ENCODE data around the gene RGSL1. TPM values are rescaled to one million over a fixed set of nuclear protein-coding genes. Genes with fewer than 3 reads are reported as not detected.
"Not testable (repeated sequence)": the region's sequence is repeated elsewhere in the genome, so short reads cannot be mapped to it uniquely, and the experiment has no call there.

The RGSL1 gene
- total and polyA plus RNA-seq, 5 donors = not detected

DNA sequence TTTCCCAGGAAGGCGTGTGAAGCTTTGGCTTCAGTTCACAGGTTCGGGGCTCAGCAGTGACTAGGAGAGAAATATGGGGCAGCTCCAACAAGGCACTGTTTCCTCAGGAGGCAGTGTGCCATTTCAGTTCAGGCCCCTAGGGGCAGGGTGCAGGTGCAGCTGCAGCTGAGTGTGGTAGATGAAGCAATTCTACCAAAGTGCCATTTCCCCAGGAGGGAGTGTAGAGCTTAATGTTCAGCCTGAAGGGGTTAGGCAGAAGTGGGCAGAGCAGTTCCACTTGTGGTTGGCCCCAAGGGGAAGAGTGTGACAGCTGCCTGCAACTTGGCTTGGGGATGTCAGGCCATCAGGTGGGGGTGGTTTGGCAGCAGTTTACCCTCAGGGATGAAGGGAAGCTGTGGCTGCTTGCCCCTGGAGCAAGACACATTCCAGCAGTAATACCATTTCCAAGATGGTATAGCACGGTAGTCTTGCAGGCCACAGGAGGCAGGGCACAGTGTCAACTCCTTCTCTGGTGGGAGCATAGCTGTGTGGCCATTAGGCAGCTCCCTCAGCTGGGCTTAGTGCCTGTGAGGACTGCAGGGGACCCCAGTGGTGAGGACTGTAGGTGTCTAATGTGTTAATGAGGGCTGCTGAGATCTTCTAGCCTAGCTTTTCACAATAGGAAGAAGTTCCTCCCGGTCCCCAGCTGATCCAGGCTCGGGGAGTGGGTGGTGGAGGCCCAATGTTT lies 34.7 kb downstream of the RGSL1 start:
- no peaks in the 10 kb centered on the region for H3K4me1 ChIP-seq (ENCODE audit: control insufficient read depth, insufficient read depth, low read length)
- H3K9me3 ChIP-seq (ENCODE audit: control insufficient read depth, low read length) = no peaks in the 10 kb centered on the region
- DNase-seq = no peak
- H3K4me3 ChIP-seq (ENCODE audit: low read length) = no peak overlapping the region
- intact Hi-C loops (cut with DNase I) = no loop called here
- H3K27ac ChIP-seq (ENCODE audit: low read length) = no peak overlapping the region
- no peak for ATAC-seq
- WGBS = 47% methylated on average over 5 of the region's 5 CpGs
- H3K27me3 ChIP-seq (ENCODE audit: control insufficient read depth, insufficient read depth) = no peaks in the 10 kb centered on the region

GRCh38 chr1:182485861-182486260 lies 35.9 kb downstream of the RGSL1 start:
- H3K27ac ChIP-seq (ENCODE audit: low read length) = no peak overlapping the region
- no peaks in the 10 kb centered on the region for H3K9me3 ChIP-seq (ENCODE audit: control insufficient read depth, low read length)
- ATAC-seq = no peak
- H3K4me1 ChIP-seq (ENCODE audit: control insufficient read depth, insufficient read depth, low read length) = no peaks in the 10 kb centered on the region
- H3K27me3 ChIP-seq (ENCODE audit: control insufficient read depth, insufficient read depth) = no peaks in the 10 kb centered on the region
- no peak for DNase-seq
- WGBS = 80% methylated on average over 3 of the region's 3 CpGs
- H3K4me3 ChIP-seq (ENCODE audit: low read length) = no peak overlapping the region
- intact Hi-C loops (cut with DNase I) = no loop called here

GRCh38 chr1:182488803-182489202 lies 38.9 kb downstream of the RGSL1 start:
- intact Hi-C loops (cut with DNase I) = no loop called here
- no peaks in the 10 kb centered on the region for H3K27me3 ChIP-seq (ENCODE audit: control insufficient read depth, insufficient read depth)
- no peak overlapping the region for H3K27ac ChIP-seq (ENCODE audit: low read length)
- no peak overlapping the region for H3K4me3 ChIP-seq (ENCODE audit: low read length)
- no peaks in the 10 kb centered on the region for H3K9me3 ChIP-seq (ENCODE audit: control insufficient read depth, low read length)
- ATAC-seq (no peak), DNase-seq (no peak)
- 95% methylated on average over 1 of the region's 1 CpG for WGBS
- H3K4me1 ChIP-seq (ENCODE audit: control insufficient read depth, insufficient read depth, low read length) = no peaks in the 10 kb centered on the region

DNA sequence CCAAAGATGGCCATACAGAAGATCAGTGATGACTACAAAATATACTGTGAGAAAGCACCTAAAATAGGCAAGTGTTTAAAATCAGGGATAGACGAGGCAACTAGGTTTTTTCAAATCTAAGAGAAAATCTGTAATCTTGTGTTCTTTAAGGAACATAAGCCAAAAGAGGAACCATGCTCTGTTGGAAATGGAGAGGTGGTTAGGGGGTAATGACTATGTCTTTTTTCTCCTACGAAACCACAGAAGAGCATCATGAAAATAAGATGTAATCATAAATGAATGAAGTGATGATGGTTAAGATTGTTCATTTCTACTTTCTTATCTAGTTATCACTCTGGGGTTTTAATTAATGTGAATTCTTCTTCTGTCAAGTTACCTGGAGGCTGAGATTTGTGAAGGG lies 43.1 kb downstream of the RGSL1 start:
- 68% methylated on average over 2 of the region's 2 CpGs for WGBS
- intact Hi-C loops (cut with DNase I) = no loop called here
- ATAC-seq (no peak), DNase-seq (no peak)
- H3K27ac ChIP-seq (ENCODE audit: low read length) = no peak overlapping the region
- H3K4me3 ChIP-seq (ENCODE audit: low read length) = no peak overlapping the region
- H3K4me1 ChIP-seq (ENCODE audit: control insufficient read depth, insufficient read depth, low read length) = no peaks in the 10 kb centered on the region
- no peaks in the 10 kb centered on the region for H3K9me3 ChIP-seq (ENCODE audit: control insufficient read depth, low read length)
- no peaks in the 10 kb centered on the region for H3K27me3 ChIP-seq (ENCODE audit: control insufficient read depth, insufficient read depth)

DNA sequence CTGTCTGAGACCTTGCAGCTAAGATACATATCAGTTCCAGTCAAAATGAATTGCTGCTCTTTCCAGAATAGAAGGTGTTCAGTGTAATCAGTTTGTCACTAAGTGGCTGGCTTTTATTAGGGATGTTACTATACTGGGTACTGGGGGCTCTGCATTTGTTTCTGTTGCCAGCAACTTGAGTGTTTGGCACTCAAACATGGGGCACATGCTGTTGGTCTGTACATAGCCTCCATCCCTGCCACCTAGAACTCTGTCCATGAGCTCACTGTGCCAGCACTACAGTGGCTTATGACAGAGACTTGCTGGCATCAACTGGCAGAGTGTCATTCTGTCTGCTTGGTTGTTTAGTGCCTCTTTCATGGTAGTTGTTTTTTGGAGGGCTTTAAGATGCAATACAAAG lies 45.1 kb downstream of the RGSL1 start:
- Histone ChIP-seq H3K27me3 (ENCODE audit: control insufficient read depth, insufficient read depth) (no peaks in the 10 kb centered on the region), H3K4me1 (ENCODE audit: control insufficient read depth, insufficient read depth, low read length) (no peaks in the 10 kb centered on the region), H3K27ac (ENCODE audit: low read length) (no peak overlapping the region), H3K9me3 (ENCODE audit: control insufficient read depth, low read length) (no peaks in the 10 kb centered on the region), H3K4me3 (ENCODE audit: low read length) (no peak overlapping the region)
- intact Hi-C loops (cut with DNase I) = no loop called here
- DNase-seq = peak in 1 of 3 donors; percentile 37
- ATAC-seq = peak; percentile 81 to 91

GRCh38 chr1:182495693-182496092 lies 45.7 kb downstream of the RGSL1 start:
- no peak overlapping the region for H3K4me3 ChIP-seq (ENCODE audit: low read length)
- intact Hi-C loops (cut with DNase I) = no loop called here
- DNase-seq (no peak), ATAC-seq (no peak)
- no peaks in the 10 kb centered on the region for H3K9me3 ChIP-seq (ENCODE audit: control insufficient read depth, low read length)
- H3K27me3 ChIP-seq (ENCODE audit: control insufficient read depth, insufficient read depth) = no peaks in the 10 kb centered on the region
- H3K4me1 ChIP-seq (ENCODE audit: control insufficient read depth, insufficient read depth, low read length) = no peaks in the 10 kb centered on the region
- no peak overlapping the region for H3K27ac ChIP-seq (ENCODE audit: low read length)

GRCh38 chr1:182507685-182508084 lies 57.7 kb downstream of the RGSL1 start:
- peak in 2 of 3 donors; percentile 21 to 35 for DNase-seq
- Histone ChIP-seq H3K4me1 (ENCODE audit: control insufficient read depth, insufficient read depth, low read length) (no peaks in the 10 kb centered on the region), H3K27me3 (ENCODE audit: control insufficient read depth, insufficient read depth) (no peaks in the 10 kb centered on the region), H3K27ac (ENCODE audit: low read length) (no peak overlapping the region), H3K4me3 (ENCODE audit: low read length) (no peak overlapping the region), H3K9me3 (ENCODE audit: control insufficient read depth, low read length) (no peaks in the 10 kb centered on the region)
- ATAC-seq = peak in 1 of 2 donors; percentile 26
- WGBS = 23% methylated on average over 3 of the region's 3 CpGs
- intact Hi-C loops (cut with DNase I) = no loop called here

DNA sequence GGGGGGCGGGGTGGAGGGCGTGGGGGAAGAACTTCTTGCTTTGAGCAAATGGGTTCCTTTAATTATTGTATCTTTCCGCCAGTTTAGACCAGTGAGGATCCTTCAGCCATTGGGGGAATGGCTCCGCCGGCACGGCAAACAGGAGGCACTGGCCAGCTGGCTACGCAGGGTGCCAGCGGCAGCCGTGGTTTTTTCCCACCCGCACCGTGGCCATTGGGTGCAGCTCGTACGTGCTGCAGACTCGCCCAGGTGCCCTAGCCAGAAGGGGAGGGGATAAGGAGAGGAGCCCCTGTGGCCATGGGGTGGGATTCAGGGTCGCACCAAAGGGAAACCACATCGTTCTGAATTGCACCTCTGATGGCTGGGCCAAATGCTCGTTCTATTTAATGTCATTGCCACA lies 65.6 kb downstream of the RGSL1 start:
- WGBS = 81% methylated on average over 17 of the region's 17 CpGs
- Histone ChIP-seq H3K27ac (ENCODE audit: low read length) (no peak overlapping the region), H3K4me1 (ENCODE audit: control insufficient read depth, insufficient read depth, low read length) (no peaks in the 10 kb centered on the region), H3K9me3 (ENCODE audit: control insufficient read depth, low read length) (no peaks in the 10 kb centered on the region), H3K27me3 (ENCODE audit: control insufficient read depth, insufficient read depth) (no peaks in the 10 kb centered on the region), H3K4me3 (ENCODE audit: low read length) (no peak overlapping the region)
- DNase-seq (peak in 1 of 3 donors; percentile 42), ATAC-seq (no peak)
- intact Hi-C loops (cut with DNase I) = no loop called here

GRCh38 chr1:182520736-182521135 lies 70.8 kb downstream of the RGSL1 start:
- H3K27me3 ChIP-seq (ENCODE audit: control insufficient read depth, insufficient read depth) = no peaks in the 10 kb centered on the region
- no peaks in the 10 kb centered on the region for H3K4me1 ChIP-seq (ENCODE audit: control insufficient read depth, insufficient read depth, low read length)
- H3K4me3 ChIP-seq (ENCODE audit: low read length) = no peak overlapping the region
- no peak overlapping the region for H3K27ac ChIP-seq (ENCODE audit: low read length)
- intact Hi-C loops (cut with DNase I) = no loop called here
- ATAC-seq = no peak
- DNase-seq = no peak
- no peaks in the 10 kb centered on the region for H3K9me3 ChIP-seq (ENCODE audit: control insufficient read depth, low read length)

DNA sequence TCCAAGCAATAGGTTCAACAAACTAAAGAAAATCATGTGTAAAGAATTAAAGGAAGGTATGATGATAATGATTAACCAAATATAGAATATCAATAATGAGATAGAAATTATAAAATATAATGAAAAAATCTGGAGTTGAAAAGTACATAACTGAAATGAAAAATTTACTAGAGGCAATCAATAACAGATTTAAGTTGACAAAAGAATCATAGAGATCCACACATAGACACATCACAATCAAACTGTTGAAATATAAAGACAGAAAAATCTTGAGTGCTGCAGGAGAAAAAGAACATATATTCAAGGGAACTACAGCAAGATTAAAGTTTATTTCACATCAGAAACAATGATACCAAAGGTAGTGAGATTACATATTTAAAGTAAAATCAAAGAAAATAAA lies 75.4 kb downstream of the RGSL1 start:
- ATAC-seq (no peak), DNase-seq (no peak)
- no peaks in the 10 kb centered on the region for H3K9me3 ChIP-seq (ENCODE audit: control insufficient read depth, low read length)

DNA sequence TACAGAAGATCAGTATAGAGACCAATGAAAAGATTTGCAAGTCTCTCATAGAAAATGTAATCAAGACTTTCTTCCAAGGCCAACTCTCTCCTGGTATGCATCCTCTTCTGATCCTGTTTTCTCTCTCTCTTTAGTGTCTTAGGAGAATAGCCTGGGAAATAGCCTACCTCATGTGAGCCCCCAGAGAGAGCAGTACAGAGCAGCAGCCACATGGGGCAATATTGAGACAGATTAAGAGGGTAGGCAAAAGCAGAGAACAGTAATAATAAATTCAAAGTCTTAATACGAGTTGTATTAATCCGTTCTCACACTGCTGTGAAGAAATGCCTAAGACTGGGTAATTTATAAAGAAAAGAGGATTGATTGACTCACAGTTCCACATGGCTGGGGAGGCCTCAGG lies 77.7 kb downstream of the RGSL1 start:
- no peaks in the 10 kb centered on the region for H3K9me3 ChIP-seq (ENCODE audit: control insufficient read depth, low read length)
- intact Hi-C loops (cut with DNase I) = no loop called here
- ATAC-seq (no peak), DNase-seq (no peak)
- H3K4me1 ChIP-seq (ENCODE audit: control insufficient read depth, insufficient read depth, low read length) = no peaks in the 10 kb centered on the region
- H3K4me3 ChIP-seq (ENCODE audit: low read length) = no peak overlapping the region
- H3K27ac ChIP-seq (ENCODE audit: low read length) = no peak overlapping the region
- H3K27me3 ChIP-seq (ENCODE audit: control insufficient read depth, insufficient read depth) = no peaks in the 10 kb centered on the region
- WGBS = 87% methylated on average over 2 of the region's 2 CpGs

More for the DNA sequence above, 75.4 kb downstream of the RGSL1 start:
- Histone ChIP-seq H3K4me3 (ENCODE audit: low read length) (no peak overlapping the region), H3K27me3 (ENCODE audit: control insufficient read depth, insufficient read depth) (no peaks in the 10 kb centered on the region), H3K4me1 (ENCODE audit: control insufficient read depth, insufficient read depth, low read length) (no peaks in the 10 kb centered on the region), H3K27ac (ENCODE audit: low read length) (no peak overlapping the region)
- intact Hi-C loops (cut with DNase I) = no loop called here

DNA sequence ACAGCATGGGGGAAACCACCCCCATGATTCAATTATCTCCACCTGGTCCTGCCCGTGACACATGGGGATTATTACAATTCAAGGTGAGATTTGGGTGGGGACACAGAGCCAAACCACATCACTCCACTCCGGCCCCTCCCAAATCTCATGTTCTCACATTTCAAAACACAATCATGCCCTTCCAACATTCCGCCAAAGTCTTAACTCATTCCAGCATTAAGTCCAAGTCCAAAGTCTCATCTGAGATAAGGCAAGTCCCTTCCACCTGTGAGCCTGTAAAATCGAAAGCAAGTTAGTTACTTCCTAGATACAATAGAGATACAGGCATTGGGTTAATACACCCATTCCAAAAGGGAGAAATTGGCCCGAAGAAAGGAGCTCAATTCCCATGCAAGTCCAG lies 78.3 kb downstream of the RGSL1 start:
- DNase-seq; H3K4me1 ChIP-seq (ENCODE audit: control insufficient read depth, insufficient read depth, low read length); ATAC-seq; H3K4me3 ChIP-seq (ENCODE audit: low read length); H3K27me3 ChIP-seq (ENCODE audit: control insufficient read depth, insufficient read depth); H3K27ac ChIP-seq (ENCODE audit: low read length); intact Hi-C loops (cut with DNase I); H3K9me3 ChIP-seq (ENCODE audit: control insufficient read depth, low read length): not testable (repeated sequence)
- 80% methylated on average over 5 of the region's 5 CpGs for WGBS

Data from right cardiac atrium (tissue), 5 donors.